Osteoblast (primary cell): ENCODE measurements around the gene PWWP2B. TPM values are rescaled to one million over a fixed set of nuclear protein-coding genes. Genes with fewer than 3 reads are reported as not detected.

Experiments
- DNase-seq: peaks from one replicate; pipeline ENCODE4 v3.0.0; 2011; ENCODE audit warnings: low spot score, mixed read lengths; ENCODE audit not compliant: insufficient read length; ENCODE audit errors: missing footprints
- H2AFZ ChIP-seq: 2 replicates; pipeline ENCODE4 v1.6.0; 2011; ENCODE audit warnings: mild to moderate bottlenecking, low read length
- H3K27ac ChIP-seq: 2 replicates; pipeline ENCODE4 v1.5.1; 2011; ENCODE audit warnings: mild to moderate bottlenecking, low read depth, low read length, moderate library complexity
- H3K27me3 ChIP-seq: 2 replicates; pipeline ENCODE4 v1.6.0; 2012; ENCODE audit warnings: mild to moderate bottlenecking, control low read depth, inconsistent platforms, low read length, moderate library complexity; ENCODE audit not compliant: insufficient read depth
- H3K36me3 ChIP-seq: 2 replicates; pipeline ENCODE4 v1.5.1; 2011; ENCODE audit warnings: mild to moderate bottlenecking, low read length, control low read depth, moderate library complexity; ENCODE audit not compliant: insufficient read depth
- H3K4me1 ChIP-seq: 2 replicates; pipeline ENCODE4 v1.5.1; 2011; ENCODE audit warnings: mild to moderate bottlenecking, low read length, control low read depth, moderate library complexity; ENCODE audit not compliant: insufficient read depth
- H3K4me2 ChIP-seq: 2 replicates; pipeline ENCODE4 v1.6.0; 2011; ENCODE audit warnings: mild to moderate bottlenecking, low read length; ENCODE audit not compliant: insufficient read depth
- H3K4me3 ChIP-seq: fragments of 200-600 bp; sonication (generic); 3 replicates; pipeline ENCODE4 v1.5.1; 2012; ENCODE audit warnings: mild to moderate bottlenecking, low read length, inconsistent platforms; ENCODE audit not compliant: insufficient read depth
- H3K79me2 ChIP-seq: 2 replicates; pipeline ENCODE4 v1.6.0; 2012; ENCODE audit warnings: mild to moderate bottlenecking, low read length, control low read depth, inconsistent platforms; ENCODE audit not compliant: insufficient read depth
- H3K9me3 ChIP-seq: 2 replicates; pipeline ENCODE4 v1.5.1; 2011; ENCODE audit warnings: low read depth, low read length, control low read depth
- H4K20me1 ChIP-seq: 2 replicates; pipeline ENCODE4 v1.6.0; 2012; ENCODE audit warnings: mild to moderate bottlenecking, low read length, control low read depth; ENCODE audit not compliant: insufficient read depth
- total RNA-seq: library from RNA; depleted of rRNA; stranded (reverse); fragments of >200 nt; gene quantifications from 2 replicates; pipeline ENCODE4 v1.2.3, GENCODE V29; 2012
- TF ChIP-seq, protein P1 (sequence below): IDR thresholded peaks from 2 replicates; pipeline ENCODE4 v1.5.1; 2011; ENCODE audit warnings: mild to moderate bottlenecking, low read depth, low read length, moderate library complexity; ENCODE audit errors: extremely low read depth

Gene PWWP2B
- total RNA-seq, 1 donor = 18.5 TPM

DNA sequence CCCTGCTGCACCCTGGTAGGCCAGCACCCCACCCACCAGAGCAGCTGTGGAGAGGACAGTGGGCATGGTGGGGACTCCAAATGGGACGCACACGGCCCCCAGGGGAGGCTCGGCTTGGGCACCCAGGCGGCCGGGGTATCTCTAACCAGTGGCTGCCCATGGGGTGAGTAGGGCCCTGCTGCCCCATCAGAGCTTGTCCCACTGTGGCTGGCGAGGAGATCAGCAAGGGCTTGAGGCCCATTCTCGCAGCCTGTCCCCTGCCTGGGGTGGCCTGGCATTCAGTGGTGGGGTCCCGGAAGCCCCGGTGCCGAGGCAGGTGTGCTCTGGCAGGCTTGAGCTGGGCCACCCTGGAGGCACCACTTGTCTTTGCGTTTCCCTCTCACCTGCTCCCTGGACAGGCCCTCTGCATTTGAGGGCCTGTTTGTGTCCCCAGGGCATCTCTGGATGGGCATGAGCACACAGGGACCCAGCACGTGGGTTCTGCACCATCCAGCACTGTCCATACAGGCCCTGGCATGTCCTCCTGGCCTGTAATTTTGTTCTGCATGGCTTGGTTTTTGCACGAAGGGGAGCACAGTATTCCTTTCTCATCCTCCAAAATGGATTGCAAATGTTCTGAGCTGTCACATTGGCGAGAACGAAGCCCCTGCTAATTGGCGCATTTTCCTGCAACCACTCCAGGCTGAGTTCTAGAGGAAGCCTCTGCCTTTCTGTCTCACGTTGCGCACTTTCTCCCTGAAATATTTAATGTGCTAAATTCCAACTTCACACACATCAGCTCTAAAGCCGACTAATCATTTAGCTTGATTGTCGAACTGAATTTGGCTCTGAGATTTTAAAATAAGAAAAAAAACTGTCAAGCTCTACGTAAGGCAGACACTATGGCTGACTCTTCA lies 27.2 kb downstream of the PWWP2B start:
- TF ChIP-seq, protein P1, sequence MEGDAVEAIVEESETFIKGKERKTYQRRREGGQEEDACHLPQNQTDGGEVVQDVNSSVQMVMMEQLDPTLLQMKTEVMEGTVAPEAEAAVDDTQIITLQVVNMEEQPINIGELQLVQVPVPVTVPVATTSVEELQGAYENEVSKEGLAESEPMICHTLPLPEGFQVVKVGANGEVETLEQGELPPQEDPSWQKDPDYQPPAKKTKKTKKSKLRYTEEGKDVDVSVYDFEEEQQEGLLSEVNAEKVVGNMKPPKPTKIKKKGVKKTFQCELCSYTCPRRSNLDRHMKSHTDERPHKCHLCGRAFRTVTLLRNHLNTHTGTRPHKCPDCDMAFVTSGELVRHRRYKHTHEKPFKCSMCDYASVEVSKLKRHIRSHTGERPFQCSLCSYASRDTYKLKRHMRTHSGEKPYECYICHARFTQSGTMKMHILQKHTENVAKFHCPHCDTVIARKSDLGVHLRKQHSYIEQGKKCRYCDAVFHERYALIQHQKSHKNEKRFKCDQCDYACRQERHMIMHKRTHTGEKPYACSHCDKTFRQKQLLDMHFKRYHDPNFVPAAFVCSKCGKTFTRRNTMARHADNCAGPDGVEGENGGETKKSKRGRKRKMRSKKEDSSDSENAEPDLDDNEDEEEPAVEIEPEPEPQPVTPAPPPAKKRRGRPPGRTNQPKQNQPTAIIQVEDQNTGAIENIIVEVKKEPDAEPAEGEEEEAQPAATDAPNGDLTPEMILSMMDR = no peak
- H3K4me3 ChIP-seq = no peak overlapping the region
- H3K4me1 ChIP-seq = peaks cover 9% of the 10 kb centered on the region
- H3K27ac ChIP-seq = no peak overlapping the region
- no peak overlapping the region for H3K4me2 ChIP-seq
- H3K79me2 ChIP-seq = no peaks in the 10 kb centered on the region
- no peak for DNase-seq
- no peaks in the 10 kb centered on the region for H3K27me3 ChIP-seq
- no peaks in the 10 kb centered on the region for H3K9me3 ChIP-seq
- H4K20me1 ChIP-seq = no peaks in the 10 kb centered on the region
- no peaks in the 10 kb centered on the region for H3K36me3 ChIP-seq
- H2AFZ ChIP-seq = no peak overlapping the region

DNA sequence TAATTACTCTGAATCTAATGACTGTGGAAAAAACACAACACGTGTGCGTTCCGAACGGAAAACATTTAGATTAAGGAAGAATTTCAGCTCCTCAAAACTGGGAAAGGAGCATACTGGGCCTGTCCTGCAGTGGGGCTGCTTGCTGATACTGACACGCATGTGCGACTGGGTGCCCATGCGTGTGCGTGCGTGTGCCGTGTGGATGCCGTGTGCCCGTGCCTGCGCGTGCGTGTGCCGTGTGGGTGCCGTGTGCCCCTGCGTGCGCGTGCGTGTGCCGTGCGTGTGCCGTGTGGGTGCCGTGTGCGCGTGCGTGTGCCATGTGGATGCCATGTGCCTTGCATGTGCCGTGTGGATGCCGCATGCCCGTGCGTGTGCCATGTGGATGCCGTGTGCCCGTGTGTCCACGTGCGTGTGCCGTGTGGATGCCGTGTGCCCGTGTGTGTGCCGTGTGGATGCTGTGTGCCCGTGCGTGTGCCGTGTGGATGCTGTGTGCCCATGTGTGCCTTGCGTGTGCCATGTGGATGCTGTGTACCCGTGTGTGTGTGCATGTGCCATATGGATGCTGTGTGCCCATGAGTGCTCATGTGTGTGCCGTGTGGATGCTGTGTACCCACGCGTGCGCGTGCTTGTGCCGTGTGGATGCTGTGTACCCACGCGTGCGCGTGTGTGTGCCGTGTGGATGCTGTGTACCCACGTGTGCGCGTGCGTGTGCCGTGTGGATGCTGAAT lies 28.2 kb downstream of the PWWP2B start:
- Histone ChIP-seq H3K27ac (no peak overlapping the region), H3K4me3 (no peak overlapping the region), H3K9me3 (no peaks in the 10 kb centered on the region), H3K27me3 (no peaks in the 10 kb centered on the region), H2AFZ (no peak overlapping the region), H4K20me1 (no peaks in the 10 kb centered on the region), H3K4me2 (no peak overlapping the region), H3K36me3 (no peaks in the 10 kb centered on the region), H3K79me2 (no peaks in the 10 kb centered on the region), H3K4me1 (peaks cover 9% of the 10 kb centered on the region)
- no peak for DNase-seq
- TF ChIP-seq, protein P1 = no peak

DNA sequence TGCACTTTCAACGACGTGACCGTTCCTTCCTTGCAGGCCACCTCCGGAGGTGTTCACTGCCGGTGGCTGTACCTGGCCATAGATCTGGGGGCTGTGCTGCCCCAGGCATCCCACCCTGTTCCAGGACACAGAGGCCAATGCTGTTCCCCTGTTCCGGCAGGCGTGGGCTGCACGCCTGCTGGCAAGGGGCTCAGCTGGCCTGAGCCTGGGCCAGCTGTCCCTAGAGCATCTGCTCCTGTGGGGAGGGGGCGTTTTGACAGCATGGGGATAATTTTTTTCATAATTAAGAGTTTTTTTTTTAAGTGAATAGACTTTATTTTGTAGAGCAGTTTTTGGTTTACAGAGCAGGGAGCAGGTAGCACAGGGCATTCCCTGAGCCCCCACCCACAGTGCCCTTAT lies 28.8 kb downstream of the PWWP2B start:
- Histone ChIP-seq H2AFZ (no peak overlapping the region), H3K27ac (no peak overlapping the region), H3K4me2 (no peak overlapping the region), H3K4me3 (no peak overlapping the region), H3K4me1 (peaks cover 9% of the 10 kb centered on the region), H3K9me3 (no peaks in the 10 kb centered on the region), H3K79me2 (no peaks in the 10 kb centered on the region), H3K27me3 (no peaks in the 10 kb centered on the region), H3K36me3 (no peaks in the 10 kb centered on the region), H4K20me1 (no peaks in the 10 kb centered on the region)
- no peak for DNase-seq
- TF ChIP-seq, protein P1 = no peak
